TTC549 (cell line): ENCODE measurements around the gene ST6GALNAC3.

Experiments used
- FAIRE-seq: peaks from 2 replicates; lab custom pipeline; 2012; peaks lifted over from hg19 to GRCh38; lab: Jason Lieb, UNC

ST6GALNAC3 gene

DNA sequence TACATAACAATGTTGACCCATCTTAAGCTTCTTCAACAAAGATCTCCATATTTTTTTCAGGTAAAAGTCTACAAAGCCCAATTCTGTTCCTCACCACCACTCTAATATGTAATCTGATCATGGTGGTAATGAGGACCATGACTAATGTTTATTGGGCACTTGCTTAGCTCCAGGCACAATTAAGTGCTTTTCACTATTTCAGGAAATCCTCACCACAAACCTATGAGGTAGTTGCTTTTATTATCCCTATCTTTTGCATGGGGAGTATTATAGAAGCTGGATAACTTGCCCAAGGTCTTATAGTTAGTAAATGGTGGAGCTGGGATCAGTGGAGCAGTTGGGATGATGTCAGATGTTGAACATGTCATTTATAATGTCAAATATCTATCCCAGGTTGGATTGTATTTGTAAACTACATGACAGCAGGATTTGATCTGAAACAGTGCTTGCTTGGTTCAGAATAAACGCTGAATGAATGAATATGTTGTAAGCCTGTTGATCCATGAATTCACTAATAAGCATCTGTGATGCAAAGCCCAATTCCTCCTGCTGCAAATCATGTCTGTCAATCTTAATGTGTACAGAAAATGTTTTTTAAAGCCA is 509.4 kb downstream of the ST6GALNAC3 start:
- no peak for FAIRE-seq

DNA sequence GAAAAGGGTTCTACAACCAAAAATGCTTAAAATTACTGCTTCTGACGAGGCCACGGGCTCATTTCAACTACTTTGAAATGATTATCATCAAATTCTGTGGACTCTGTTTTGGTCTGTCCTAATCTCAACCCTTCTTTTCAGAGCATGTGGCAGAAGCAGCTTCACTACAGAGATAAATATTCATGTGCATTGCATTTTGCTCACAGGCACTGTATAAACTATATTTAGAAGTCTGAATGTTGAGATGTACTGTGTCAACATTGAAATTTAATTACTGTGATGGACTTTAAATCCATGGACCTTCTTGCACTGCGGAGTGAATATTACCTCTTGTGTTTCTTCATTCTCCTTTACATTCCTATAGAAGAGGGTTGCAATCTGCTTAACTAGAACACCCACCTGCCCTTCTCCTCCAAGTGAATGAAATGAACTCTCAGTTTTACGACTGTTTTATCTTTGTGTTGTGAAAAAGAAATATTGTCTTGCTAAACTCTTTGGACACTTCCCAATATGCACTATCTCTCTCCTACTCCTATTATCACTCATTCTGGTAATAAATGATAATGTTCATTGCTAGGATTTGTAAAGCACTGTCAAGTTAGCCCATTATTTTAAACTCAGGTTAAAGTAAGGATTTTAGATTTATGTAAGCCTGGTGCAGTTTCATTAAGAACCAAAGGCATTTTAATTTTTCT is 511.6 kb downstream of the ST6GALNAC3 start:
- FAIRE-seq, result no peak

DNA sequence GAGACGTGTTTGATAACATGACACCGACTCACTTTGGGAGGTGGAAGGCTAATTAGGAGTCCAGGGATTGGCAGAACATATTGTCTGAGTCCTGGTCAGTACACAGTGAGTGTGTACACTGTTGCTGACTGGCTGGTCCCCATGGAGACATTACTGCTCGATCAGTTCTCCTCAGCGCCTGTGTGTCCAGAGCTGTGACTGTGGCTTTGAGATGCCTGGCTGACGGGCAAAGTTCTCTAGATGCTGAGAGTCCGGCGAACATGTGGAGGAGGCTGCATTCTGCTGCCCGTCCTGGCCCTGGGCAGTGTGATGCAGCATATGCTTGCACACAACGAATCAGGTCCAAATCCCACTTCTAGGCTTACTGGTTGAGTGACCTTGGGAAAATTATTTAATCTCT is 512.7 kb downstream of the ST6GALNAC3 start:
- FAIRE-seq, result no peak

DNA sequence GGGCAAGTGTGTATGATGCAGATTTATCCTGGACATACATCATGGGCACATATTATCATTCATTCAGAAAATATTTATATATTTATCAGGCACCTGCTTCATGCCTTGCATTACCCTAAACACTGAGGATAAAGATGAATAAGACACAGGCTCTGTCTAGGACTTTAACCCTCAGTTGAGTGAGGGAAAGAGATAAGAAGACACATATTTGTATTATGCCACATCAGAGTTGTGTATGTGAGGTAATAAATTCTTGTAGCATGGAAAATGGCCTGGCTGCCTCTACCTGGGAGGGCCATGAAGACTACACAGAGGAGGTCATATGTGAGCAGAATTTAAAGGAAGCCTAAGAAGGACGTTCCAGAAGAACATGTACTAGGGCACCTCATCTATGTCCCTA is 516.9 kb downstream of the ST6GALNAC3 start:
- no peak for FAIRE-seq

DNA sequence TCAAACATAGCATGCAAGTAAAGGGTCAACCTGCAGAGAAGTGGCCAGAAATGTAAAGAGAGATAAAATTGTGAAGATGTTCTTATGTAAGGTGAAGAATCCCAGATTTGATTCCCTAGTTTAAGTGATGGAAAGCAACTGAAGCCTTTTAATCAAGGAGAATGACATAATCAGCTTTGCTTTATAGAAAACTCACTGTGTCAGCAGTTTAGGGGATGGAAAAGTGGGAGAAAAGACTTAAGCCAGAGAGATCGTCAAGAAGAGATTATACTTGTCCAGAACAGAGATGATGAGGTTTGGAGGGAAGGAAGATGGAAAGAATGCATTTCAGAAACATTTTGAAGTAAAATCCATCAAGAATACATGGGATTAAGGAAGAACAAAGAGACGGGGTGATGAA is 517.4 kb downstream of the ST6GALNAC3 start:
- no peak for FAIRE-seq

DNA sequence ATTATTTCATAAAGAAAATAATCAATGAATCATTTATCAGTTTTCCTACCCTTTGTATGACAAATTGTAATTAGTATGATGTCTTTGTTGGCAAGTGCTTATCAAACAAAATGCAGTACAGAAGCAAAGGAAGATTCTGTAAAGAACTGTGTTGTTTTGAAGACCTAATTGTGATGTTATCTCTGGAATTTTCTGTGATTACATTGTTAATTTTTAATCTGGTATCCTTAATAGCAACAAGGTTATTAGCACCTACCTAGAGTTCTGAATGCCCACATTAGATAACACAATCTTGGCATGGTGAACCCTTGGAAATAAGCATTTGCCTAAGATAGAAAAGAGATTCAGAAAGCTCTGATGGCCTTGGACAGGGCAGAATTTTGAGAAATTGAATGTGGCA is 518.6 kb downstream of the ST6GALNAC3 start:
- FAIRE-seq, result no peak

DNA sequence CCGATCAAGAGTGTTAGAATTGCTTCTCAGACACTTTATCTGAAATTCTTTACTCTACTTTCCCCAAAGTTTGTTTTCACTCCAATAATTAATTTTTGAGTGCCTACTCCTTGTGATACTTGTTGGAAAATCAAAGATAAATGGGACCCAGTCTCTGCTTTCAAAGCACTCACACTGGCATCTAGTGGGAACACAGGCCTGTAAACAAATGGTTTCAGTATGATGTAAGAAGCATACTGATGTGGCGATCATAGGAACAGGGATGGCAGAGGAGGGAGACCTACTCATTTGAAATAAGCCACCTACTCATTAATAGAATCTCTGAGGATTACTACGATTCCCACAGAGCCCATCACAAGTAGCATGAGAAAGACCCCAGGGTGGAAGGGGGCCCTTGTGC is 519.1 kb downstream of the ST6GALNAC3 start:
- FAIRE-seq, result no peak

DNA sequence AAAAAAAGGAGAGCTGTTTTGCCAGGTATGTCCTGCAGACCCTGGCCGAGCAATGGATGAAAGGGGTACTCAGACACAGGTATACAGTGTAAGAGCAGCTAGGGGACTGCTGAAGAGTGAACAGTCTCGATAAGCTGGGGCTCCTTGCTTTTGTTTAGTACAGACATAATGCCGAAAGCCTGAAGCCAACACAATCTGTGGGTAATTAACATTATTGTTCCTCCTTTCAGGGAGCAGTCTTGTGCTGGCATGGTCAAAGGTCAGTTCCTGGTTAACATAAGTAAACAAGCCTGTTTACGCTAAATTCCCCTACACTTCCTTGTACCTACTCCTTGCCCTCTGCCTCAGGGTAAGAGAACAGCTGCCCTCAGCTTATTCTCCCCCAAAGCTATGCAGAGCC is 520.5 kb downstream of the ST6GALNAC3 start:
- no peak for FAIRE-seq

DNA sequence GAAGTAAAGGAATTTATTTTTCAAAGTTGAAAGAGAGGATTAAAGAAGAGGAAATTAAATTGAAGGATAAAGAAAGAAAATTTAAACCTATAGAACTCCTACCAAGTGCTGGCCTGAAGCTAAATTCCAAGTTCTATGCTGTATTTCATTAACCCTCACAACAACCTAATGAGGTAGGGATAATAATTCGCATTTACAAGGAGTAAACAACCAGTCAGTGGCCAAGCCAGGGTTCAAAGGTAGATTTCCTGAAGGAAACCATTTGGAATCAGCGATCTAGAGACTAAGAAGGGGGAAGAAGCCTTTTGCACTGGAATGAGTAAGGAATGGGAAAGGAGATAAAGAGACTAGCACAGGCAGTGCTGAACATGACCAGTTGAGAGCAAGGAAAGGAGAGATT is 526.9 kb downstream of the ST6GALNAC3 start:
- no peak for FAIRE-seq

DNA sequence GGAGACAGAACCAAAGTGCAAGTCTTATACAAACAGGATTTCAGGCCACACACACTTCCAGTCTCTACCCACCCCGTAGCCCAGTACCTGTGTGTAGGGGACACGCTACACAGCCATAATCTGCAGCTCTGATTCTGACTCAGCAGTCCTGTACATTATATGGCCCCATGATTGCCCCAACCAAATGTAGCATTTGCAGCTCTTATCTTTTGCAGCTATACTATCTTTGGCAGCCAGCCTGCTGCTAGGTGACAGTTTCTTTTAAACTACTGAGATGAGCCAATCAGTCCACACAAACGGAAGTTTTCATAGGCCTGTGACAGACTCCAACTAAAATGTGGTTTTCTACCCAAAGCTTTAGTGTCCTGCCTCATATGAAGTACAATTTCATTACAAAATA is 533.2 kb downstream of the ST6GALNAC3 start:
- FAIRE-seq, result no peak

DNA sequence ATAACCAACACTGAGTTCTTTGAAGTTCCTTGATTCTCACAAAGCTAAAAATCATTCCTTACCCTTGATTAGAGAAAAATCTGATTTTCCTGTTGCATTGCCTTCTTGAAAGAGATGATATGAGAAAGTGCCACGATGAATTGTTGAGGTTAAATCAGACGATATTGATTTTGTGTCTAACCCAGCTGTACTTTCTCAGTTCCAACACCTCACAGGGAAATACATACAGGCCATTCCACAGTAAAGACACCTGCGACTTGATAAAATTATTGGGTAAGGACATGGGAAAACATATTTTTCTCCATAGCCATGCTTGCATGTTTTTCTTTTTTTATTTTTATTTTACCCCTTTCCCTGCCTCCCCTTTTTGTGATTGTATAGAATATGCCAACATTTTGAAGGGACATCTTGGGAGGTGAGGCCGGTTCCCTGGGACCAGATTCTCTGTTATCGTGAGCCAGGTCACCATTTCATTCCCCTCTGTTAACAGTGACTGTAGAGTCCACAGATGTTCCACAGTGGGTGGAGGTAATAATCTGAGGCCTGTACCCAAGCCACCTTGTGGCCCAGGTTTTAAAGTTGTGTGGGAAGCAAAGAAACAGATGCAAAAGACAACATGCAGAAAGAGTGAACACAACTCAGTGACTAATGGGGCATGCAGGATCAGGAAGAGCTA is 537.4 kb downstream of the ST6GALNAC3 start:
- FAIRE-seq, result no peak

DNA sequence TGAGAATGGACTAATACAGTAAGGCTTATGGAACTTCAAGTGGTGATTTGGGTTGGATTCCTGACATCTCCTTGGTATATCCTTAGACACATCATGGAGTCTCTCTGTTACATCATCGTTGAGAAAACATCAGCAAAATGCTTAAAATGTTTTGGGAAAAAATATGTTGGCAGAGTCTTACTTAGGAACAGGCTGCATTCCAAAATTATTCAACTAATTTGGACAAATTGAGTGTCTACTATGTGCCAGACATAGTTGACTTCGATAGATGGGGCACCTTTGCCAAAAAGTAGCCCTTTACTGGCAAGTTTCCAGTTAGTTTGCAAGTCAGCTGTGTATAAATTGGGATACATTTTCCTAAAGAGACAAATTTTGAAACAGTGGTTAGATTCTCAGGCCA is 539.3 kb downstream of the ST6GALNAC3 start:
- FAIRE-seq, result no peak

DNA sequence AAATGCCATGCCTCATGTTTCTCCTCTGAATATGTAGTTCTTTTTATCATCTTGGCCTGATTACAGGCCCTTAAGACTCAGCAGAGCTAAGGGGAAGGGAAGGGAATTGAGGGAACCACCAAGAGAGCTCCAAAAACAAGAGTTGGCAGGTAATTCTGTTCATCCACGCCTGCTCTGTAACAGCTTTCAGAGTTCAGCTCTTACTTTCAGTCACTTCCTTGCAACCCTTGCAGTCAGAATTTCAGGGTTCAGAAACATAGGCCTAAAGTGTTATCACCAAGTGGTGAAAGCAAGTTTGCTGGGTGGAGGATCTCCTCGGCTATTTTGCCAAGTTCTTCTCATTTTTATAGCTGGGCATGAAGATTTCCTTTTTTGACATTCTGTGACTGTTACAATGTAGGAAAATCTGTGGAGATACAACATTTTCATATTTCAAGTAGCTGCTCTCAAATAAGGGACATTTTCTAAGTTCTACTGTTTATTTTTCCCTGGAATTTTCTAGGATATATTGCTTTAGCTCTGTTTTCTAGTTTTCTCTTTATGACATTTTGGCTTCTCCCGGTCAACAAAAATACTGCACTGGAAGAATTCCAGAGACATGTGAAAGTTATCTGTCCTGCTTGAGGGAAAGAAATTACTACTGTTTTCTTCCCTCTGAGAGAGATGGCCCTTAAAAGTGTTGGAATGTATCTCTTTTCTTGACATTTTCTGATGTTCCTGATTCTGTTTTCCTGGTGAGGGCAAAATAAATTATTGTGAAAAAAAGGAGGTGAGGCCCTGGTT is 540.9 kb downstream of the ST6GALNAC3 start:
- FAIRE-seq, result no peak

DNA sequence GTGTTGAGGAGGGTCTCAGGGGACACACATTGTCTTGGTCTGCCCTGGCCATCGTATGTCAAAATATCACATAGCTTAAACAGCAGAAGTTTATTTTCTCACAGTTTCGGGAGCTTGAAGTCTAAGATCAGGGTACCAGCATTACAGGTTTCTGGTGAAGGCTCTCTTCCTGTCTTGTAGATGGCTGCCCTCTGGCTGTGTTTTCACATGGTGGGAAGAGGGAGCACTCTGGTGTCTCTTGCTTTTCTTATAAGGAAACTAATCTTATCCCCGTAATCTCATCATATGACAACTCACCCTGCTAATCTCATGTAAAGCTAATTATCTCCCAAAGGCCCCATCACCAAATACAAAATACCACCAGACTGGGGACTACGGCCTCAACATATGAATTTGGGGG is 545.8 kb downstream of the ST6GALNAC3 start:
- FAIRE-seq, result no peak

DNA sequence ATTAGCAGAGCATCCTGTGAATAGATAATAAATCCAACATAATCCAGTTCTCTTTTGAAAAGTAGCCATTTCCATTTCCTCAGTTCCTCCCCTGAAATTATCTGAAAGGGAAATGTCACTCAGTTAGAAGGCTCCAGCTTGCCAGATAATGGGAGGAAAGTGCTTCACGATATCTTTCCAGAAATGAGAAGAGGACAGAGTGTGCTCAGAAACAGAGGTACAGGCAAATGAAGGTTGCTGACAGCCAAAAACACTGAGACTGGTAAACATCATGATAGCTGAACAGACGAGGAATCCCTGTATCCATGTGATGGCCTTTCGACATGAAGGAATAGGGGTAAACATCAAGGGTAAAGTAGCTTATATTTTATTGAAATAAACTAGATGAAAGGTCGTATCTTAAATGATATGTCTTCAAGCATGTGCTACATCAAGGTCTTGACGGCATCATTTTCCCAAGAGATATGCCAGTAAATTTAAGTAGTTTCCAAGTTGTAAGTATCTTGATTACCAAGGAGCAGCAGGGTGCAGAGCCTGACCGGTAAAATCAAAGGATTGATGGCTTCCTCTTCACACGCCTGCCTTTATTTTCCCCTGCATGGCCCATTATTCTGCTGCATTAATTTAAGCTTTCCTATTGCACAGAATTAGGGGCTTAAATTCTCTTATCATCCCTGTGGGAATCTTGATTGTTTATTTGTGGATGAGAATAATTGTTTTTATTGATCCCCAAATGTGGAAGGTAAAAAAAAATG is 548.4 kb downstream of the ST6GALNAC3 start:
- FAIRE-seq, result no peak

DNA sequence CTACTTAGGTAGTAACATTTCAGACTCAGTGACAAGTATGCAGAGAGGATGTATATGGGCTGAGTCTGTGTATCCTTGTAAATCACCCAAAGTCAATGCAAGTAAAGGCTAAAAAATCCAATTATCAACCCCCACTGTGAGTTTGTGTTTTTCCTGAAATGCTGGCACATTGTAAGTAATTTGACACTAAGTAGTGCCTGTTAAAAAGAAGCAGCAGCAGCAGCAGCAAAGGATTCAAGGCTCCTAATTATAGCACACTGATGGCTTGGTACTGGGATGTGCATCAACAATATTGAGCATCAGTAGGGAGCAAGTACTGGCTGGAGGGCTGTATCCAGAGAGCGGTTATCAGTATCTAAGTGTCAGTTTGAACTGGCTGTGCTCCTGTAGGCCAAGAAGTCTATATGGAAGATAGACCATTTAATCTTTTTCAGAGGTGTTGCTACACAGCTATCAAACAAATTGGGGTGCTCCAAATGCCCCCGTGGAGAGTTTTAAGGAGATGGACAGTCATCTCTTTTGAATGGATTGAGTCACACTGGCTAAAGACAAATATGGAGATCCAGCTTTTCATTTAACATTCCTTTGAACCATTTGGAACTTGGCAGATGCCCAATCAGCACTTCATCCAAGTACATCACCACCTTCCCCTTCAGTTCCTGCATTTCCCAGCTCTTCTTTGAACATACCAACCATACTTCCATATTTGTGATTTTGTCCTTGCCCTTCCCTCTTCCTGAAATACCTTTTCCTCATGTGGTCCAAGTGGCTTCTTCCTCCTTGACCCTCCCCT is 551.5 kb downstream of the ST6GALNAC3 start:
- FAIRE-seq, result no peak

DNA sequence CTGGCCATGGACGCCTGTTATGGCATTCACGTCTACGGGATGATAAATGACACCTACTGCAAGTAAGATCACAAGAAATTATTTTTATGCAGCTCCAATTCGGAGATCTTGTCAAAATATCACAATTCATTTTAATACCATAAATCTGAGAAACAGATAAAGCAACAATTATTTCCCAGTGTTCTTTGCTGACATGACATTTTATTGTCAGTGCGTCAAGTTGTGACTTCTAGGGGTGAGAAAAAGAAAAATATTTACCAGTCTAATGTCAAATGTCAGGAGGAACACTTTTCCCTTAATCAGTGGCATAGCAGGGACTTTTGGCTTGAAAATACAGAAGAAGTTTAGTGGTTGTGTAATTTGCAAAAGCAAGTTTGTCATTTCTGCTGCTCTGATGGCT is 553.0 kb downstream of the ST6GALNAC3 start:
- FAIRE-seq, result no peak

DNA sequence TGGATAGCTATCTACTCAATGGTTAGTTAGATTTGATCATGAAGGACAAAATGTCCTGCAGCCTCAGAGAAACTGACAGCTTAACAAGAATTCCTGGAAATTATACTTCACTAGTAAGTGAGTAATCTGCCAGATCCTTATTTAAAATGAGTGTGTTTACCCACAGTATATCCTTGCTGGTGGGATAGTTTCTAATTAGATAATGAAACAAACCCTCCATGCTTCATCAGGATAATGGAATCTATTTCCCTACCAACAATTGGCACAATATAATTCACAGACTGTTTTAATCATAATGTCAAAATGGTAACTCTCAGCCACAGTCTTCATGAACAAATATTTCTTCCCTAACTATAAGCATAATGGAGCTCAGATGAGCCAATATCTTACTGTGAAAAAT is 553.4 kb downstream of the ST6GALNAC3 start:
- FAIRE-seq, result no peak

DNA sequence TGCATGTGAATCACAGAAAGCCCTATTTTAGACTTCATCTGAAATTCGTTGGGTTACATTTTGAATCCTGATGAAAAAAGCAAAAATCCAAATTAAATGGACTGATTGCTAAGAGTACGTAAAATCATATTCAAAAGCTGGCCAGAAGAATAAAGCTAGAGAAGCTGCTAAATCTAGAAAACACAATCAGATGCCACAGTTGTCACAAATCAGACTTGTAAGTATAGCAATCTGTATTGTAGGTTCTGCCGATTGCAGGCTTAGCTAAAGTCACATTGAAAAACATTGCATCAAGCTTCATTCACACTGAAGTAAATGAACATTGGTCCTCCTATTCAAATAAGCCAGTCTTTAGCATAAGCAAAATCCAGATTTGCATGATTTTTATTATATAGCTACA is 557.6 kb downstream of the ST6GALNAC3 start:
- no peak for FAIRE-seq

DNA sequence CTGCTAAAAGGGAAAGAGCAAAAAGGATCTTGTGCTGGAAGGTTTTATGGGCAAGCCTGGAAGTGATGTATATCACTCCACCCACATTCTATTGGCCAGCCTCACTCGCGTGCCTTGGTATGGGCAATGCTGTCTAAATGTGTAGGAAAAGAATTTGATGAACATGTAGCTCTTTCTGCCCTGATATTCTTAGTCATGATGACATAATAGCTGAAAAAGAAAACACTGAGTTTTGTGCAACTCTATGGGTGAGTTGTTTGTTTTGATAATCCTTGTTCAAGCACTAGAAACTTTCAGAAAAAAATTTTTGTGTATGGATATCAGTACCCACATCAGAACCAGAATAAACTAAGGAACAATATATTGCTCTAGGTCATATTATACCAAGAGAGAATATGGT is 561.2 kb downstream of the ST6GALNAC3 start:
- FAIRE-seq, result no peak

DNA sequence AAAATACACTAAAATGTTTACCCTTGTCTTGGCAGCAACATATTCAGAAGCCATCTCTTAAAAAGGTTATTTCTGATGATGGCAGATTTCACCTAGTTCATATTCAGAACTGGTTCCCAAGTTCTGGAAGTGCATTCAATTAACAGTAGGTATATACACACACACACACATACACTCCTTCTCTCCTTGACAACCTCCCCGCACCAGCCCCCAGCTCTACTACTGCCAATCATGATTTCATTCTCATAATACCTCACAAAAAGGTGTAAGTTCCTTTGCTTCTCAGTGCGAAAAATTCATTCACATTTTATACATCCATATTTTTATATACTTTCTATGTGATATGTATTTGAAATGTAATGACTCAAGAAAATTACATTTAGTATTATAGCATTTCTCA is 564.6 kb downstream of the ST6GALNAC3 start:
- no peak for FAIRE-seq
